ENCODE measurements around the gene HOXB13.

The HOXB13 gene

GRCh38 chr17:48728232-48729231 is at the start of gene HOXB13:
HOXB13 (minus strand) TSS chr17:48728750; CDS start chr17:48728593, 157 bp downstream.
- DNase-seq (ENCODE audit: low read depth), result peak; percentile 35

GRCh38 chr17:48776602-48777001 is 48.1 kb upstream of the HOXB13 start:
- DNase-seq (ENCODE audit: low read depth), result no peak

GRCh38 chr17:48773245-48773644 is 44.7 kb upstream of the HOXB13 start:
- DNase-seq (ENCODE audit: low read depth), result no peak

- DNase-seq (ENCODE audit: low read depth), result no peak
These were observed 42.4 kb upstream of the HOXB13 start for GRCh38 chr17:48770954-48771353.

- no peak for DNase-seq (ENCODE audit: low read depth)
These were observed 40.6 kb upstream of the HOXB13 start for GRCh38 chr17:48769009-48769675.

GRCh38 chr17:48767263-48767774 is 38.8 kb upstream of the HOXB13 start:
- no peak for DNase-seq (ENCODE audit: low read depth)

- DNase-seq (ENCODE audit: low read depth), result no peak
These were observed 32.6 kb upstream of the HOXB13 start for GRCh38 chr17:48761114-48761513.

- no peak for DNase-seq (ENCODE audit: low read depth)
These were observed 31.9 kb upstream of the HOXB13 start for GRCh38 chr17:48760411-48760810.

- no peak for DNase-seq (ENCODE audit: low read depth)
These were observed 30.7 kb upstream of the HOXB13 start for GRCh38 chr17:48759288-48759687.

- DNase-seq (ENCODE audit: low read depth), result peak; percentile 9
These were observed 29.0 kb upstream of the HOXB13 start for GRCh38 chr17:48757524-48757961.

GRCh38 chr17:48756830-48757251 is 28.3 kb upstream of the HOXB13 start:
- no peak for DNase-seq (ENCODE audit: low read depth)

- no peak for DNase-seq (ENCODE audit: low read depth)
These were observed 26.8 kb upstream of the HOXB13 start for GRCh38 chr17:48755356-48755755.

GRCh38 chr17:48754500-48755261 is 26.1 kb upstream of the HOXB13 start:
- no peak for DNase-seq (ENCODE audit: low read depth)

- DNase-seq (ENCODE audit: low read depth), result peak; percentile 49
These were observed 25.4 kb upstream of the HOXB13 start for GRCh38 chr17:48753794-48754499.

GRCh38 chr17:48752399-48753288 is 24.1 kb upstream of the HOXB13 start:
- no peak for DNase-seq (ENCODE audit: low read depth)

GRCh38 chr17:48751733-48752398 is 23.3 kb upstream of the HOXB13 start:
- no peak for DNase-seq (ENCODE audit: low read depth)

- DNase-seq (ENCODE audit: low read depth), result no peak
These were observed 22.6 kb upstream of the HOXB13 start for GRCh38 chr17:48751172-48751571.

GRCh38 chr17:48749621-48750553 is 21.3 kb upstream of the HOXB13 start:
- no peak for DNase-seq (ENCODE audit: low read depth)
